Keratinocyte (primary cell): Measurements from ENCODE around the gene P4HTM. TPM values are rescaled to one million over a fixed set of nuclear protein-coding genes. Genes with fewer than 3 reads are reported as not detected.

Experiments used
- DNase-seq: peaks from one replicate; pipeline ENCODE4 v3.0.0-alpha.2; 2011; ENCODE audit warnings: low read depth, missing footprints, low spot score
- FAIRE-seq: peaks from 2 replicates; lab custom pipeline; 2011; peaks lifted over from hg19 to GRCh38; lab: Jason Lieb, UNC
- H2AFZ ChIP-seq: 2 replicates; pipeline ENCODE4 v1.6.0; 2012; ENCODE audit warnings: low read length, control low read depth, inconsistent platforms; ENCODE audit not compliant: control insufficient read depth
- H3K27ac ChIP-seq: 2 replicates; pipeline ENCODE4 v1.5.1; 2011; ENCODE audit warnings: low read length; ENCODE audit not compliant: control insufficient read depth, insufficient read depth
- H3K27me3 ChIP-seq: 3 replicates; pipeline ENCODE4 v1.6.0; 2011; ENCODE audit warnings: low read length; ENCODE audit not compliant: control insufficient read depth, insufficient read depth; ENCODE audit errors: extremely low read depth
- H3K36me3 ChIP-seq, 2 experiments: 2 replicates in 1 of 2; 3 replicates in 1 of 2; pipeline ENCODE4 v1.5.1; 2011; ENCODE audit warnings: low read length in 2 of 2, mild to moderate bottlenecking in 1 of 2; ENCODE audit not compliant: control insufficient read depth in 2 of 2, insufficient read depth in 2 of 2; ENCODE audit errors: extremely low read depth in 1 of 2
- H3K4me1 ChIP-seq: 3 replicates; pipeline ENCODE4 v1.5.1; 2011; ENCODE audit warnings: low read length; ENCODE audit not compliant: control insufficient read depth, insufficient read depth; ENCODE audit errors: extremely low read depth
- H3K4me2 ChIP-seq: 3 replicates; pipeline ENCODE4 v1.6.0; 2011; ENCODE audit warnings: low read depth, low read length; ENCODE audit not compliant: control insufficient read depth, insufficient read depth; ENCODE audit errors: extremely low read depth
- H3K4me3 ChIP-seq, 3 experiments: fragments of 200-600 bp in 1 of 3; sonication (generic) in 1 of 3; 2 replicates in 2 of 3; 3 replicates in 1 of 3; pipeline ENCODE4 v1.5.1; 2011 to 2016; ENCODE audit warnings: low read length in 3 of 3, mild to moderate bottlenecking in 3 of 3, control low read depth in 2 of 3, inconsistent platforms in 1 of 3, low read depth in 1 of 3, mixed read lengths in 1 of 3, mixed run types in 1 of 3, moderate library complexity in 1 of 3; ENCODE audit not compliant: control insufficient read depth in 2 of 3, insufficient read depth in 2 of 3; ENCODE audit errors: extremely low read depth in 1 of 3
- H3K79me2 ChIP-seq: 2 replicates; pipeline ENCODE4 v1.6.0; 2012; ENCODE audit warnings: low read length; ENCODE audit not compliant: control insufficient read depth, insufficient read depth
- H3K9ac ChIP-seq: 3 replicates; pipeline ENCODE4 v1.6.0; 2011; ENCODE audit warnings: low read length; ENCODE audit not compliant: control insufficient read depth, insufficient read depth; ENCODE audit errors: extremely low read depth
- H3K9me1 ChIP-seq: 3 replicates; pipeline ENCODE4 v1.6.0; 2011; ENCODE audit warnings: low read length; ENCODE audit not compliant: control insufficient read depth, insufficient read depth; ENCODE audit errors: extremely low read depth
- H3K9me3 ChIP-seq: 2 replicates; pipeline ENCODE4 v1.5.1; 2012; ENCODE audit warnings: low read depth, low read length; ENCODE audit not compliant: control insufficient read depth
- H4K20me1 ChIP-seq: 3 replicates; pipeline ENCODE4 v1.6.0; 2011; ENCODE audit warnings: low read length; ENCODE audit not compliant: control insufficient read depth, insufficient read depth; ENCODE audit errors: extremely low read depth
- EZH2 ChIP-seq: IDR thresholded peaks from one replicate; pipeline ENCODE4 v1.6.1; 2012; ENCODE audit warnings: inconsistent platforms, mild to moderate bottlenecking, low read length, moderate library complexity
- dilution Hi-C: fragments of 300-500 bp; cut with MboI; formaldehyde crosslinking; loops from one replicate; pipeline ENCODE4 v1.7.0; 2020; ENCODE audit warnings: low sequenced_read_pairs; ENCODE audit not compliant: extremely low pct_ligation_motif_present
- polyA plus RNA-seq, 5 experiments: library from polyadenylated mRNA; depleted of rRNA in 3 of 5; stranded (reverse) in 3 of 5; stranded (forward) in 1 of 5; unstranded in 1 of 5; fragments of >200 nt; gene quantifications; 1 replicate in 1 of 5; 2 replicates in 3 of 5; 3 replicates in 1 of 5; pipeline versions ENCODE4 v1.2.1 to v1.2.3, GENCODE V29; 2011 to 2012; ENCODE audit warnings: missing spikeins in 2 of 5, low read depth in 1 of 5, low replicate concordance in 1 of 5
- TF ChIP-seq, protein P1 (sequence below), 3 experiments: IDR thresholded peaks in 1 of 3; conservative IDR thresholded peaks in 1 of 3; optimal IDR thresholded peaks in 1 of 3; 2 replicates in 2 of 3; 3 replicates in 1 of 3; pipeline versions ENCODE3 to v1.5.1; 2011; ENCODE audit warnings: low read length in 3 of 3, mild to moderate bottlenecking in 3 of 3, moderate library complexity in 2 of 3, control low read depth in 1 of 3, inconsistent platforms in 1 of 3; ENCODE audit not compliant: insufficient read depth in 2 of 3; ENCODE audit errors: extremely low read depth in 1 of 3

P4HTM gene
- polyA plus RNA-seq, 1 donor (not counting 4 experiments of a cell fraction or from before 2014, with no cell fraction given), result 0.93 TPM

DNA sequence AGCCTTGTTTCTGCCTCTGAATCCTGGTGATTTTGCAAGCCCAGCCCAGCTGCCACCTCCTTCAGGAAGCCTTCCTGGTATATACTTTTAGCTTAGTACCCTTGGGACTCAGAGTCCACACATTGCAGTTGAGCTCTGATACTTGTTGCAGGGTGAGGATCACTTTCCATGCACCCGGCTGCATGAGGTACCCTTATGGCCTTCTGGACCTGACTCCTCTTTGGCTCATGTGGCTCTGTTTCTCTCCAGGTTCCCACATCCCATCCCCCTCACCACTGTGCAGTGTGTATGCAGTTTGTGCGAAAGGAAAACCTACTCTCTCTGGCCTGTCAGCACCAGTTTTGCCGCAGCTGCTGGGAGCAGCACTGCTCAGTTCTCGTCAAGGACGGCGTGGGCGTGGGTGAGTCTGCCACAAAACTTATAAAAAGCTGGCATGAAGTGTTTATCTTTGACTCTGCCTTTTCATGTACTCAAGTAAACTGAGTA, 23.1 kb upstream of the P4HTM start:
- no peaks in the 10 kb centered on the region for H3K9me1 ChIP-seq
- H3K9me3 ChIP-seq, result no peaks in the 10 kb centered on the region
- no peak overlapping the region for H2AFZ ChIP-seq
- no peaks in the 10 kb centered on the region for H3K27me3 ChIP-seq
- dilution Hi-C loops, result no loop called here
- peaks cover 21 to 28% of the 10 kb centered on the region in 2 experiments for H3K36me3 ChIP-seq
- H4K20me1 ChIP-seq, result no peaks in the 10 kb centered on the region
- TF ChIP-seq, protein P1, sequence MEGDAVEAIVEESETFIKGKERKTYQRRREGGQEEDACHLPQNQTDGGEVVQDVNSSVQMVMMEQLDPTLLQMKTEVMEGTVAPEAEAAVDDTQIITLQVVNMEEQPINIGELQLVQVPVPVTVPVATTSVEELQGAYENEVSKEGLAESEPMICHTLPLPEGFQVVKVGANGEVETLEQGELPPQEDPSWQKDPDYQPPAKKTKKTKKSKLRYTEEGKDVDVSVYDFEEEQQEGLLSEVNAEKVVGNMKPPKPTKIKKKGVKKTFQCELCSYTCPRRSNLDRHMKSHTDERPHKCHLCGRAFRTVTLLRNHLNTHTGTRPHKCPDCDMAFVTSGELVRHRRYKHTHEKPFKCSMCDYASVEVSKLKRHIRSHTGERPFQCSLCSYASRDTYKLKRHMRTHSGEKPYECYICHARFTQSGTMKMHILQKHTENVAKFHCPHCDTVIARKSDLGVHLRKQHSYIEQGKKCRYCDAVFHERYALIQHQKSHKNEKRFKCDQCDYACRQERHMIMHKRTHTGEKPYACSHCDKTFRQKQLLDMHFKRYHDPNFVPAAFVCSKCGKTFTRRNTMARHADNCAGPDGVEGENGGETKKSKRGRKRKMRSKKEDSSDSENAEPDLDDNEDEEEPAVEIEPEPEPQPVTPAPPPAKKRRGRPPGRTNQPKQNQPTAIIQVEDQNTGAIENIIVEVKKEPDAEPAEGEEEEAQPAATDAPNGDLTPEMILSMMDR (optimal IDR thresholded peaks at IDR 0.05 in 1 of 3, IDR thresholded peaks at IDR 0.05 in 1 of 3, conservative IDR thresholded peaks at IDR 0.05 in 1 of 3; ENCODE audit: extremely low read depth in 1 of 3, insufficient read depth in 2 of 3, low read length in 3 of 3), result no peak
- no peak for TF ChIP-seq EZH2
- no peak overlapping the region for H3K4me3 ChIP-seq
- H3K9ac ChIP-seq, result no peak overlapping the region
- no peaks in the 10 kb centered on the region for H3K4me1 ChIP-seq
- H3K79me2 ChIP-seq, result no peaks in the 10 kb centered on the region
- FAIRE-seq, result no peak
- H3K27ac ChIP-seq, result no peak overlapping the region
- H3K4me2 ChIP-seq, result no peak overlapping the region
- DNase-seq, result no peak

GRCh38 chr3:48970586-48970985, 19.5 kb upstream of the P4HTM start:
- H3K27me3 ChIP-seq, result no peaks in the 10 kb centered on the region
- H3K27ac ChIP-seq, result no peak overlapping the region
- no peaks in the 10 kb centered on the region for H3K9me1 ChIP-seq
- no peaks in the 10 kb centered on the region for H3K79me2 ChIP-seq
- H3K9me3 ChIP-seq, result no peaks in the 10 kb centered on the region
- no peak for DNase-seq
- TF ChIP-seq, protein P1 (optimal IDR thresholded peaks at IDR 0.05 in 1 of 3, IDR thresholded peaks at IDR 0.05 in 1 of 3, conservative IDR thresholded peaks at IDR 0.05 in 1 of 3; ENCODE audit: extremely low read depth in 1 of 3, insufficient read depth in 2 of 3, low read length in 3 of 3), result no peak
- TF ChIP-seq EZH2, result no peak
- H3K9ac ChIP-seq, result no peak overlapping the region
- no peak overlapping the region for H3K4me3 ChIP-seq
- H3K4me2 ChIP-seq, result no peak overlapping the region
- no peak for FAIRE-seq
- no peaks in the 10 kb centered on the region for H4K20me1 ChIP-seq
- peaks cover 35 to 39% of the 10 kb centered on the region in 2 experiments for H3K36me3 ChIP-seq
- dilution Hi-C loops, result no loop called here
- H3K4me1 ChIP-seq, result peaks cover 8% of the 10 kb centered on the region
- H2AFZ ChIP-seq, result no peak overlapping the region
